Glutamatergic neuron (in vitro differentiated cells): ENCODE data around the gene ZRANB2. TPM values are rescaled to one million over a fixed set of nuclear protein-coding genes. Genes with fewer than 3 reads are reported as not detected.
A peak's percentile ranks its signal among the peaks of the same experiment; 100 is the strongest.

Source experiments
- DNase-seq: peaks from one replicate; pipeline ENCODE4 v3.0.0; 2022
- H3K27ac Mint-ChIP-seq: one replicate; pipeline ENCODE4 v1.8.0; 2020; ENCODE audit warnings: mild to moderate bottlenecking, mixed read lengths, inconsistent platforms; ENCODE audit not compliant: unreplicated experiment
- H3K27me3 Mint-ChIP-seq: one replicate; pipeline ENCODE4 v1.8.0; 2020; ENCODE audit warnings: mild to moderate bottlenecking, moderate library complexity, mixed read lengths, inconsistent platforms; ENCODE audit not compliant: unreplicated experiment
- H3K36me3 Mint-ChIP-seq: one replicate; pipeline ENCODE4 v1.8.0; 2020; ENCODE audit warnings: mild to moderate bottlenecking, mixed read lengths, inconsistent platforms; ENCODE audit not compliant: unreplicated experiment
- H3K4me1 Mint-ChIP-seq: one replicate; pipeline ENCODE4 v1.8.0; 2020; ENCODE audit warnings: mild to moderate bottlenecking, low read depth, mixed read lengths, inconsistent platforms; ENCODE audit not compliant: unreplicated experiment
- H3K4me3 Mint-ChIP-seq: one replicate; pipeline ENCODE4 v1.8.0; 2020; ENCODE audit warnings: mild to moderate bottlenecking, mixed read lengths, inconsistent platforms; ENCODE audit not compliant: unreplicated experiment
- H3K9me3 Mint-ChIP-seq: one replicate; pipeline ENCODE4 v1.8.0; 2020; ENCODE audit warnings: mild to moderate bottlenecking, moderate library complexity, mixed read lengths, inconsistent platforms; ENCODE audit not compliant: unreplicated experiment
- total RNA-seq: library from RNA; stranded (reverse); fragmentation: NEBNext Ultra II Directional; extraction: Animal tissue kit (Norgen Biotek cat#: 25700); gene quantifications from one replicate; pipeline ENCODE4 v1.2.1, GENCODE V29; 2021; ENCODE audit not compliant: unreplicated experiment
- TF ChIP-seq, protein P1 (sequence below): fragments of 200-600 bp; sonication (generic); IDR thresholded peaks from one replicate; pipeline ENCODE4 v1.5.0; 2021; ENCODE audit not compliant: partially characterized antibody, unreplicated experiment

Gene ZRANB2
- total RNA-seq, 1 donor from 2014 or later, result 81.0 TPM

DNA sequence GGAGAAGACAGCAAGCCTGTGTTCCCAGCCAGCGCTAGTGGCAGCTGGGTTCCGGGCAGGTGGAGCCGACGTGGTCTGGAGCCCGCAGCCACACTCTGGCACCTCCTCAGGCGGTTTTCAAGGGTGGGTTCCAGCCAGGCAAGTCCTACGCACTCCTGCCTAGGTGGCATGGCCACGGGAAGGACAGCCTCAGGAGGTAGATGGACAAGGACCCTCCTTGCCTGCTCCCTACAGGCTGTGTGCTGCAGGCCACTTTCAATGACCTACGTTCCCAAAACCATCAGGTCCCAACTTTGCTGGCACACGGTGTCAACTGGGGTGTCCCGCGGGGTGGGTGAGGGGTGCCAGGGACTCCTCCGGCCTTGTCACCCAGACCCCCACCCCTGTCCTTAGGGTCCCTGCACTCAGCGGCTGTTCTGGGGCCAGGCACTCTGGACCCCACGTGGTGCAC lies 26.5 kb downstream of the ZRANB2 start:
- Mint-ChIP-seq H3K36me3 (no peaks in the 10 kb centered on the region), H3K4me3 (no peak overlapping the region), H3K9me3 (no peaks in the 10 kb centered on the region), H3K27me3 (no peaks in the 10 kb centered on the region), H3K4me1 (no peaks in the 10 kb centered on the region), H3K27ac (no peak overlapping the region)
- DNase-seq, result no peak
- TF ChIP-seq, protein P1, sequence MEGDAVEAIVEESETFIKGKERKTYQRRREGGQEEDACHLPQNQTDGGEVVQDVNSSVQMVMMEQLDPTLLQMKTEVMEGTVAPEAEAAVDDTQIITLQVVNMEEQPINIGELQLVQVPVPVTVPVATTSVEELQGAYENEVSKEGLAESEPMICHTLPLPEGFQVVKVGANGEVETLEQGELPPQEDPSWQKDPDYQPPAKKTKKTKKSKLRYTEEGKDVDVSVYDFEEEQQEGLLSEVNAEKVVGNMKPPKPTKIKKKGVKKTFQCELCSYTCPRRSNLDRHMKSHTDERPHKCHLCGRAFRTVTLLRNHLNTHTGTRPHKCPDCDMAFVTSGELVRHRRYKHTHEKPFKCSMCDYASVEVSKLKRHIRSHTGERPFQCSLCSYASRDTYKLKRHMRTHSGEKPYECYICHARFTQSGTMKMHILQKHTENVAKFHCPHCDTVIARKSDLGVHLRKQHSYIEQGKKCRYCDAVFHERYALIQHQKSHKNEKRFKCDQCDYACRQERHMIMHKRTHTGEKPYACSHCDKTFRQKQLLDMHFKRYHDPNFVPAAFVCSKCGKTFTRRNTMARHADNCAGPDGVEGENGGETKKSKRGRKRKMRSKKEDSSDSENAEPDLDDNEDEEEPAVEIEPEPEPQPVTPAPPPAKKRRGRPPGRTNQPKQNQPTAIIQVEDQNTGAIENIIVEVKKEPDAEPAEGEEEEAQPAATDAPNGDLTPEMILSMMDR, result no peak

DNA sequence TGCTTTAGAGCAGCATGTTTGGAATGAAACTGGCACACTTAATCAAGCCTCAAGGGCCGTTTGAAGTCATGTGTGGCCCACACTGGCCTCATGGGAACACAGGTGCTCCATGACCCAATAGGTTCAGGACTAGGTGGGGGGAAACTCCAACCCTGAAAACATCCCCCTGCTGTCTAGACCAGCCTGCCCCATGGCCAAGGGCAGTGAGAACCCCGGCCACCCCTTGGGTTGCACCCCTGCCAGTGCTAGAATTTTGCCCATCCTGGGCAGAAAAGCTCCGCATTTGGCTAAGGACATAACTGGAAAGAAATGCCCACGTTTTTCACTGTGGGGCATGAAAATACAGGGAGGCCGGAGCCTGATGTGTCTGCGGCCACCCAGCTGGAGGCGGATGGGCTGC lies 27.1 kb downstream of the ZRANB2 start:
- H3K9me3 Mint-ChIP-seq, result no peaks in the 10 kb centered on the region
- H3K27ac Mint-ChIP-seq, result no peak overlapping the region
- H3K36me3 Mint-ChIP-seq, result no peaks in the 10 kb centered on the region
- H3K4me1 Mint-ChIP-seq, result no peaks in the 10 kb centered on the region
- H3K4me3 Mint-ChIP-seq, result no peak overlapping the region
- DNase-seq, result no peak
- TF ChIP-seq, protein P1, result no peak
- no peaks in the 10 kb centered on the region for H3K27me3 Mint-ChIP-seq

- Mint-ChIP-seq H3K4me3 (no peak overlapping the region), H3K36me3 (no peaks in the 10 kb centered on the region), H3K9me3 (no peaks in the 10 kb centered on the region), H3K27ac (no peak overlapping the region), H3K4me1 (no peaks in the 10 kb centered on the region), H3K27me3 (peaks cover 1% of the 10 kb centered on the region)
- TF ChIP-seq, protein P1, result no peak
- no peak for DNase-seq
Observed at GRCh38 chr1:71053146-71053545, 27.7 kb downstream of the ZRANB2 start.

- DNase-seq, result no peak
- peaks cover 12% of the 10 kb centered on the region for H3K27me3 Mint-ChIP-seq
- H3K36me3 Mint-ChIP-seq, result no peaks in the 10 kb centered on the region
Observed at GRCh38 chr1:71049951-71050598, 30.8 kb downstream of the ZRANB2 start.

More at GRCh38 chr1:71049951-71050598, 30.8 kb downstream of the ZRANB2 start:
- TF ChIP-seq, protein P1, result peak; percentile 80
- Mint-ChIP-seq H3K4me3 (no peak overlapping the region), H3K27ac (no peak overlapping the region), H3K4me1 (no peaks in the 10 kb centered on the region), H3K9me3 (no peaks in the 10 kb centered on the region)
